Left ventricle myocardium inferior (tissue), 1 donor: ENCODE results near the gene SLC9A4. TPM values are rescaled to one million over a fixed set of nuclear protein-coding genes. Genes with fewer than 3 reads are reported as not detected.

Experiments
- DNase-seq: peaks from one replicate; pipeline ENCODE4 v3.0.0-alpha.2; 2020
- H3K27ac ChIP-seq: fragments of 200-600 bp; replicated peaks from 2 replicates; pipeline ENCODE4 v1.8.0; 2021
- H3K27me3 ChIP-seq: fragments of 200-600 bp; 2 replicates; pipeline ENCODE4 v1.8.0; 2021; ENCODE audit warnings: low read depth
- H3K36me3 ChIP-seq: fragments of 200-600 bp; 2 replicates; pipeline ENCODE4 v1.8.0; 2021
- H3K4me1 ChIP-seq: fragments of 200-600 bp; 2 replicates; pipeline ENCODE4 v1.8.0; 2021
- H3K4me3 ChIP-seq: fragments of 200-600 bp; 2 replicates; pipeline ENCODE4 v1.8.0; 2021; ENCODE audit warnings: mild to moderate bottlenecking, moderate library complexity
- H3K9me3 ChIP-seq: fragments of 200-600 bp; replicated peaks from 2 replicates; pipeline ENCODE4 v1.8.0; 2021
- CTCF ChIP-seq: fragments of 200-600 bp; IDR thresholded peaks from 2 replicates; pipeline ENCODE4 v1.8.0; 2021; ENCODE audit warnings: antibody characterized with exemption, mild to moderate bottlenecking, borderline replicate concordance
- intact Hi-C: fragments of 100-400 bp; cut with micrococcal nuclease; formaldehyde crosslinking; loops from one replicate; pipeline ENCODE4 v1.11.0; 2022
- total RNA-seq: library from RNA; stranded (reverse); fragmentation: NEBNext Ultra II Directional; extraction: Animal tissue kit (Norgen Biotek cat#: 25700); gene quantifications from one replicate; pipeline ENCODE4 v1.2.1, GENCODE V29; 2021
- donor health status: DM: no; HTN: yes; CAD: no; lungs with severe emphysema.

SLC9A4 gene
- total RNA-seq, 1 donor from 2014 or later: not detected

GRCh38 chr2:102499558-102499957 lies 26.5 kb downstream of the SLC9A4 start:
- Histone ChIP-seq H3K27me3 (peaks cover 42% of the 10 kb centered on the region), H3K36me3 (no peaks in the 10 kb centered on the region), H3K9me3 (peaks cover 8% of the 10 kb centered on the region), H3K27ac (no peak overlapping the region), H3K4me1 (no peaks in the 10 kb centered on the region), H3K4me3 (no peak overlapping the region)
- DNase-seq: no peak
- TF ChIP-seq CTCF: no peak
- intact Hi-C loops: no loop called here

GRCh38 chr2:102502576-102502975 lies 29.6 kb downstream of the SLC9A4 start:
- Histone ChIP-seq H3K36me3 (no peaks in the 10 kb centered on the region), H3K27ac (no peak overlapping the region), H3K4me3 (no peak overlapping the region), H3K27me3 (peaks cover 47% of the 10 kb centered on the region), H3K9me3 (no peaks in the 10 kb centered on the region), H3K4me1 (no peaks in the 10 kb centered on the region)
- no peak for DNase-seq
- no peak for TF ChIP-seq CTCF
- intact Hi-C loops: no loop called here

- no peak for TF ChIP-seq CTCF
- intact Hi-C loops: no loop called here
- H3K9me3 ChIP-seq: peaks cover 7% of the 10 kb centered on the region
- no peak for DNase-seq
- no peaks in the 10 kb centered on the region for H3K36me3 ChIP-seq
- no peak overlapping the region for H3K4me3 ChIP-seq
- no peak overlapping the region for H3K27ac ChIP-seq
- H3K27me3 ChIP-seq: peaks cover 53% of the 10 kb centered on the region
- H3K4me1 ChIP-seq: no peaks in the 10 kb centered on the region
Measured at GRCh38 chr2:102504833-102505232, 31.8 kb downstream of the SLC9A4 start.

- no peak for TF ChIP-seq CTCF
- H3K36me3 ChIP-seq: no peaks in the 10 kb centered on the region
- H3K4me3 ChIP-seq: no peak overlapping the region
Measured at GRCh38 chr2:102505290-102505689, 32.3 kb downstream of the SLC9A4 start.

GRCh38 chr2:102506743-102507142 lies 33.7 kb downstream of the SLC9A4 start:
- intact Hi-C loops: no loop called here
- no peak for DNase-seq

More at GRCh38 chr2:102505290-102505689, 32.3 kb downstream of the SLC9A4 start:
- H3K9me3 ChIP-seq: peaks cover 7% of the 10 kb centered on the region
- DNase-seq: no peak
- intact Hi-C loops: no loop called here
- H3K27me3 ChIP-seq: peaks cover 48% of the 10 kb centered on the region
- H3K4me1 ChIP-seq: no peaks in the 10 kb centered on the region
- no peak overlapping the region for H3K27ac ChIP-seq

More at GRCh38 chr2:102506743-102507142, 33.7 kb downstream of the SLC9A4 start:
- Histone ChIP-seq H3K4me1 (no peaks in the 10 kb centered on the region), H3K36me3 (no peaks in the 10 kb centered on the region), H3K27me3 (peaks cover 36% of the 10 kb centered on the region), H3K4me3 (no peak overlapping the region), H3K9me3 (peaks cover 7% of the 10 kb centered on the region), H3K27ac (no peak overlapping the region)
- TF ChIP-seq CTCF: no peak
